Measurements from ENCODE around the gene KIF5A.

DNA sequence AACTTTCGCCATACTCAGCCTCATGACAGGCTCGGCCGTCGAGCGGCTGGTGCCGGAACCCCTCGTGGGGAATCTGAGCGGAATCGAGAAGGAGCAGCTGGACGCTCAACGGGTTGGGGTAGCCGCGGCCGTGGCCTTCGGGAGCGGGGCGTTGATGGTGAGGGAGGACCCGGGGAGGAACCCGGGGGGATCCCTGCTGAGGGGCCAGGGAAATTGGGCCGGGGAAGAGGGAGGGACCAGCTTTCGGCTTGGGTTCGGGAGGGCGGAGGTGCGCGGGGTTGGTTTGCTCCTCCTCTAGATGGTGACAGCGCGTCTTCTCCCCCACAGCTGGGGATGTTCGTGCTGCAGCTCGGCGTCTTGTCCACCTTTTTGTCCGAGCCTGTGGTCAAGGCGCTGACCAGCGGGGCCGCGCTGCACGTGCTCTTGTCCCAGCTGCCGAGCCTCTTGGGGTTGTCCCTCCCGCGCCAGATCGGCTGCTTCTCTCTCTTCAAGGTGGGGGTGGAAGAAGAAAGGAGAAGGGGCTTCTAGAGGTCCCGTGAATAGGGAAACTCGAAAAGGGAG is 71.2 kb downstream of the KIF5A start:
- TF ChIP-seq, protein P1, sequence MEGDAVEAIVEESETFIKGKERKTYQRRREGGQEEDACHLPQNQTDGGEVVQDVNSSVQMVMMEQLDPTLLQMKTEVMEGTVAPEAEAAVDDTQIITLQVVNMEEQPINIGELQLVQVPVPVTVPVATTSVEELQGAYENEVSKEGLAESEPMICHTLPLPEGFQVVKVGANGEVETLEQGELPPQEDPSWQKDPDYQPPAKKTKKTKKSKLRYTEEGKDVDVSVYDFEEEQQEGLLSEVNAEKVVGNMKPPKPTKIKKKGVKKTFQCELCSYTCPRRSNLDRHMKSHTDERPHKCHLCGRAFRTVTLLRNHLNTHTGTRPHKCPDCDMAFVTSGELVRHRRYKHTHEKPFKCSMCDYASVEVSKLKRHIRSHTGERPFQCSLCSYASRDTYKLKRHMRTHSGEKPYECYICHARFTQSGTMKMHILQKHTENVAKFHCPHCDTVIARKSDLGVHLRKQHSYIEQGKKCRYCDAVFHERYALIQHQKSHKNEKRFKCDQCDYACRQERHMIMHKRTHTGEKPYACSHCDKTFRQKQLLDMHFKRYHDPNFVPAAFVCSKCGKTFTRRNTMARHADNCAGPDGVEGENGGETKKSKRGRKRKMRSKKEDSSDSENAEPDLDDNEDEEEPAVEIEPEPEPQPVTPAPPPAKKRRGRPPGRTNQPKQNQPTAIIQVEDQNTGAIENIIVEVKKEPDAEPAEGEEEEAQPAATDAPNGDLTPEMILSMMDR (IDR thresholded peaks at IDR 0.05) = no peak
- TF ChIP-seq EZH2phosphoT487 (IDR thresholded peaks at IDR 0.05) = peak; percentile 91

Data from neural progenitor cell (in vitro differentiated cells).